Mesothelial cell of epicardium (in vitro differentiated cells): Measurements from ENCODE around the gene PLOD2. TPM values are rescaled to one million over a fixed set of nuclear protein-coding genes. Genes with fewer than 3 reads are reported as not detected.

ENCODE experiments used
- DNase-seq, 2 experiments: peaks; one replicate each; pipeline ENCODE4 v3.0.0; 2021; ENCODE audit warnings: low spot score in 2 of 2; ENCODE audit not compliant: unreplicated experiment in 2 of 2
- H3K27ac Mint-ChIP-seq: 2 replicates; pipeline ENCODE4 v1.8.0; 2021; ENCODE audit warnings: mixed read lengths
- H3K27me3 Mint-ChIP-seq: 2 replicates; pipeline ENCODE4 v1.8.0; 2021; ENCODE audit warnings: low read depth, mixed read lengths
- H3K36me3 Mint-ChIP-seq: 2 replicates; pipeline ENCODE4 v1.8.0; 2021; ENCODE audit warnings: mixed read lengths
- H3K4me1 Mint-ChIP-seq: 2 replicates; pipeline ENCODE4 v1.8.0; 2021; ENCODE audit warnings: mixed read lengths
- H3K4me3 Mint-ChIP-seq: 2 replicates; pipeline ENCODE4 v1.8.0; 2021; ENCODE audit warnings: mild to moderate bottlenecking, moderate library complexity, mixed read lengths
- H3K9me3 Mint-ChIP-seq: 2 replicates; pipeline ENCODE4 v1.8.0; 2021; ENCODE audit warnings: mixed read lengths
- CTCF ChIP-seq: fragments of 200-600 bp; sonication (generic); IDR thresholded peaks from one replicate; pipeline ENCODE4 v1.5.0; 2021; ENCODE audit warnings: antibody characterized with exemption; ENCODE audit not compliant: unreplicated experiment
- total RNA-seq: library from RNA; stranded (reverse); gene quantifications from 3 replicates; pipeline ENCODE4 v1.2.1, GENCODE V29; 2021

PLOD2 gene
- total RNA-seq, 1 donor from 2014 or later = 86.0 TPM

- no peaks in the 10 kb centered on the region for H3K9me3 Mint-ChIP-seq
- H3K27me3 Mint-ChIP-seq = no peaks in the 10 kb centered on the region
- no peak for DNase-seq
- no peaks in the 10 kb centered on the region for H3K36me3 Mint-ChIP-seq
- no peak for TF ChIP-seq CTCF
- peak overlapping the region; percentile 1 for H3K4me3 Mint-ChIP-seq
- H3K27ac Mint-ChIP-seq = peak overlapping the region; percentile 45
- H3K4me1 Mint-ChIP-seq = peaks cover 62% of the 10 kb centered on the region
Observed at GRCh38 chr3:146163584-146163983, 2.6 kb upstream of the PLOD2 start.

GRCh38 chr3:146162561-146162960, 1.6 kb upstream of the PLOD2 start:
- Mint-ChIP-seq H3K36me3 (no peaks in the 10 kb centered on the region), H3K27me3 (no peaks in the 10 kb centered on the region), H3K27ac (peak overlapping the region; percentile 93), H3K4me3 (peak overlapping the region; percentile 78), H3K9me3 (no peaks in the 10 kb centered on the region), H3K4me1 (peaks cover 71% of the 10 kb centered on the region)
- DNase-seq = no peak
- TF ChIP-seq CTCF = no peak

GRCh38 chr3:146161663-146162002, 649 bp upstream of the PLOD2 start:
- Mint-ChIP-seq H3K27me3 (no peaks in the 10 kb centered on the region), H3K4me1 (peaks cover 71% of the 10 kb centered on the region), H3K9me3 (no peaks in the 10 kb centered on the region), H3K27ac (peak overlapping the region; percentile 93), H3K4me3 (peak overlapping the region; percentile 78), H3K36me3 (no peaks in the 10 kb centered on the region)
- peak in 1 of 2 experiments; percentile 40 for DNase-seq
- no peak for TF ChIP-seq CTCF

GRCh38 chr3:146160321-146160963, 542 bp downstream of the PLOD2 start:
- Mint-ChIP-seq H3K4me3 (peak overlapping the region; percentile 88), H3K27ac (peak overlapping the region; percentile 91), H3K27me3 (no peaks in the 10 kb centered on the region), H3K36me3 (no peaks in the 10 kb centered on the region), H3K9me3 (no peaks in the 10 kb centered on the region), H3K4me1 (peaks cover 68% of the 10 kb centered on the region)
- no peak for TF ChIP-seq CTCF
- DNase-seq = peak; percentile 26 to 46

GRCh38 chr3:146159616-146160320, 1.2 kb downstream of the PLOD2 start:
- TF ChIP-seq CTCF = no peak
- H3K9me3 Mint-ChIP-seq = no peaks in the 10 kb centered on the region
- peak overlapping the region; percentile 91 for H3K27ac Mint-ChIP-seq
- H3K27me3 Mint-ChIP-seq = no peaks in the 10 kb centered on the region
- no peaks in the 10 kb centered on the region for H3K36me3 Mint-ChIP-seq
- peak overlapping the region; percentile 88 for H3K4me3 Mint-ChIP-seq
- peaks cover 61% of the 10 kb centered on the region for H3K4me1 Mint-ChIP-seq
- DNase-seq = no peak
